Sigmoid colon (tissue), 4 donors: ENCODE measurements around the gene SORCS2.

Experiments
- EP300 ChIP-seq, 4 donors: sonication (generic); formaldehyde crosslinking; IDR thresholded peaks; one replicate each; pipeline ENCODE4 v1.6.1; 2017; ENCODE audit warnings: antibody characterized with exemption in 4 of 4
- POLR2AphosphoS5 ChIP-seq, 4 donors: sonication (generic); formaldehyde crosslinking; IDR thresholded peaks; one replicate each; pipeline ENCODE4 v1.6.1; 2017; ENCODE audit warnings: antibody characterized with exemption in 4 of 4
- TF ChIP-seq, protein P1 (sequence below), 4 experiments: fragments of 450-650 bp in 3 of 4; fragments of 200-600 bp in 1 of 4; IDR thresholded peaks; one replicate each; pipeline ENCODE4 v1.5.1; 2016 to 2019; ENCODE audit warnings: antibody characterized with exemption in 4 of 4, mild to moderate bottlenecking in 3 of 4, moderate library complexity in 2 of 4

DNA sequence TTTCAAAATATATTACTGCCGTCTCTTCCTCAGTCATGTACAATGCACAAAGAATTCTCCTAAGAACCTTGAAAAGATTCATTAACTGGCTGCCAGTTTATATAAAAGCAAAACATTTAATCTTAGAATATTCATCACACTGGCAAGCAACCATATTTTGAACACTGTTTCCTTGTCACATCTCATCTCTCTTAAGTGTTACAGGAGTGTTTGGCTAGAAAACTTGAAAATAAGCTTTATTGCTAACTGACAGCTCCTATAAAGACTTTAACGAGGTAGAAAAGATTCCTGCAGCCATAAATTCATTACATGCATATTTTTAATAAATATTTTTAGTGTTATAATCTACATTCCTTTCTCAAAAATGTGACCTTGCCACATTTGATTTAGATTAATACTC is 597.7 kb downstream of the SORCS2 start:
- TF ChIP-seq, protein P1, sequence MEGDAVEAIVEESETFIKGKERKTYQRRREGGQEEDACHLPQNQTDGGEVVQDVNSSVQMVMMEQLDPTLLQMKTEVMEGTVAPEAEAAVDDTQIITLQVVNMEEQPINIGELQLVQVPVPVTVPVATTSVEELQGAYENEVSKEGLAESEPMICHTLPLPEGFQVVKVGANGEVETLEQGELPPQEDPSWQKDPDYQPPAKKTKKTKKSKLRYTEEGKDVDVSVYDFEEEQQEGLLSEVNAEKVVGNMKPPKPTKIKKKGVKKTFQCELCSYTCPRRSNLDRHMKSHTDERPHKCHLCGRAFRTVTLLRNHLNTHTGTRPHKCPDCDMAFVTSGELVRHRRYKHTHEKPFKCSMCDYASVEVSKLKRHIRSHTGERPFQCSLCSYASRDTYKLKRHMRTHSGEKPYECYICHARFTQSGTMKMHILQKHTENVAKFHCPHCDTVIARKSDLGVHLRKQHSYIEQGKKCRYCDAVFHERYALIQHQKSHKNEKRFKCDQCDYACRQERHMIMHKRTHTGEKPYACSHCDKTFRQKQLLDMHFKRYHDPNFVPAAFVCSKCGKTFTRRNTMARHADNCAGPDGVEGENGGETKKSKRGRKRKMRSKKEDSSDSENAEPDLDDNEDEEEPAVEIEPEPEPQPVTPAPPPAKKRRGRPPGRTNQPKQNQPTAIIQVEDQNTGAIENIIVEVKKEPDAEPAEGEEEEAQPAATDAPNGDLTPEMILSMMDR (IDR thresholded peaks at IDR 0.05), result no peak
- TF ChIP-seq POLR2AphosphoS5 (IDR thresholded peaks at IDR 0.05) (no peak), EP300 (IDR thresholded peaks at IDR 0.05) (no peak)
